IMR-90 (cell line): ENCODE data around the gene SCYGR8.
"Not testable (repeated sequence)": the region's sequence is repeated elsewhere in the genome, so short reads cannot be mapped to it uniquely, and the experiment has no call there.

Experiments
- CEBPB ChIP-seq: IDR thresholded peaks from 2 replicates; pipeline ENCODE4 v1.6.1; 2012; ENCODE audit warnings: low read depth, low read length, improper control_type of control experiment
- POLR2A ChIP-seq: IDR thresholded peaks from 2 replicates; pipeline ENCODE4 v1.6.1; 2012; ENCODE audit warnings: mild to moderate bottlenecking, low read depth, low read length
- TF ChIP-seq, protein P1 (sequence below): conservative IDR thresholded peaks from 2 replicates; pipeline ENCODE4 v1.5.1; 2012; ENCODE audit warnings: mild to moderate bottlenecking, low read depth, low read length, improper control_type of control experiment
- TF ChIP-seq, protein P2 (sequence below): fragments of 150-350 bp; IDR thresholded peaks from 2 replicates; pipeline ENCODE4 v1.6.1; 2017; ENCODE audit warnings: mild to moderate bottlenecking, antibody characterized with exemption, low read length, low read depth

DNA sequence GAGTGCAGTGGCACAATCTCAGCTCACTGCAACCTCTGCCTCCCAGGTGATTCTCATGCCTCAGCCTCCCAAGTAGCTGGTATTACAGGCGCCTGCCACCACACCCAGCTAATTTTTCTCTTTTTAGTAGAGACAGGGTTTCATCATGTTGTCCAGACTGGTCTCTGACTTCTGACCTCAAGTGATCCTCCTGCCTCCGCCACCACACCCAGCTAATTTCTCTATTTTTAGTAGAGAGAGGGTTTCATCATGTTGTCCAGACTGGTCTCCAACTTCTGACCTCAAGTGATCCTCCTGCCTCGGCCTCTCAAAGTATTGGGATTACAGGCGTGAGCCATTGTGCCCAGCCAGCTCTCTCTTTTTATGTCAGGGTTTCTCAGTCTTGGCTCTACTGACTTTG is 10.6 kb downstream of the SCYGR8 start:
- TF ChIP-seq, protein P1, sequence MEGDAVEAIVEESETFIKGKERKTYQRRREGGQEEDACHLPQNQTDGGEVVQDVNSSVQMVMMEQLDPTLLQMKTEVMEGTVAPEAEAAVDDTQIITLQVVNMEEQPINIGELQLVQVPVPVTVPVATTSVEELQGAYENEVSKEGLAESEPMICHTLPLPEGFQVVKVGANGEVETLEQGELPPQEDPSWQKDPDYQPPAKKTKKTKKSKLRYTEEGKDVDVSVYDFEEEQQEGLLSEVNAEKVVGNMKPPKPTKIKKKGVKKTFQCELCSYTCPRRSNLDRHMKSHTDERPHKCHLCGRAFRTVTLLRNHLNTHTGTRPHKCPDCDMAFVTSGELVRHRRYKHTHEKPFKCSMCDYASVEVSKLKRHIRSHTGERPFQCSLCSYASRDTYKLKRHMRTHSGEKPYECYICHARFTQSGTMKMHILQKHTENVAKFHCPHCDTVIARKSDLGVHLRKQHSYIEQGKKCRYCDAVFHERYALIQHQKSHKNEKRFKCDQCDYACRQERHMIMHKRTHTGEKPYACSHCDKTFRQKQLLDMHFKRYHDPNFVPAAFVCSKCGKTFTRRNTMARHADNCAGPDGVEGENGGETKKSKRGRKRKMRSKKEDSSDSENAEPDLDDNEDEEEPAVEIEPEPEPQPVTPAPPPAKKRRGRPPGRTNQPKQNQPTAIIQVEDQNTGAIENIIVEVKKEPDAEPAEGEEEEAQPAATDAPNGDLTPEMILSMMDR = not testable (repeated sequence)
- not testable (repeated sequence) for TF ChIP-seq POLR2A, CEBPB
- TF ChIP-seq, protein P2, sequence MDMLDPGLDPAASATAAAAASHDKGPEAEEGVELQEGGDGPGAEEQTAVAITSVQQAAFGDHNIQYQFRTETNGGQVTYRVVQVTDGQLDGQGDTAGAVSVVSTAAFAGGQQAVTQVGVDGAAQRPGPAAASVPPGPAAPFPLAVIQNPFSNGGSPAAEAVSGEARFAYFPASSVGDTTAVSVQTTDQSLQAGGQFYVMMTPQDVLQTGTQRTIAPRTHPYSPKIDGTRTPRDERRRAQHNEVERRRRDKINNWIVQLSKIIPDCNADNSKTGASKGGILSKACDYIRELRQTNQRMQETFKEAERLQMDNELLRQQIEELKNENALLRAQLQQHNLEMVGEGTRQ = not testable (repeated sequence)
